GM12892 (cell line): ENCODE measurements around the gene MAPKAPK3.

Experiments used
- POLR2A ChIP-seq: IDR thresholded peaks from 2 replicates; pipeline ENCODE4 v1.6.1; 2011; ENCODE audit warnings: low read depth, low read length, control low read depth
- POLR2AphosphoS5 ChIP-seq: IDR thresholded peaks from 2 replicates; pipeline ENCODE4 v1.6.1; 2011; ENCODE audit warnings: low read depth, low read length, control low read depth
- TAF1 ChIP-seq: IDR thresholded peaks from 2 replicates; pipeline ENCODE4 v1.6.1; 2011; ENCODE audit warnings: low read depth, mild to moderate bottlenecking, control low read depth, low read length, borderline replicate concordance

GRCh38 chr3:50652709-50653108 is 35.8 kb downstream of the MAPKAPK3 start:
- TF ChIP-seq POLR2A (no peak), POLR2AphosphoS5 (no peak), TAF1 (no peak)
